Measurements from ENCODE around the gene OIP5.

GRCh38 chr15:41279535-41280283 lies 52.7 kb downstream of the OIP5 start:
- TF ChIP-seq CTCF (IDR thresholded peaks at IDR 0.05) (no peak), POLR2A (IDR thresholded peaks at IDR 0.05) (no peak)
